COLO829 (cell line): ENCODE measurements around the gene KRT8.
"Not testable (repeated sequence)": the region's sequence is repeated elsewhere in the genome, so short reads cannot be mapped to it uniquely, and the experiment has no call there.

ENCODE experiments used
- DNase-seq: peaks from one replicate; pipeline ENCODE4 v3.0.0; 2012; ENCODE audit warnings: low spot score

KRT8 gene

DNA sequence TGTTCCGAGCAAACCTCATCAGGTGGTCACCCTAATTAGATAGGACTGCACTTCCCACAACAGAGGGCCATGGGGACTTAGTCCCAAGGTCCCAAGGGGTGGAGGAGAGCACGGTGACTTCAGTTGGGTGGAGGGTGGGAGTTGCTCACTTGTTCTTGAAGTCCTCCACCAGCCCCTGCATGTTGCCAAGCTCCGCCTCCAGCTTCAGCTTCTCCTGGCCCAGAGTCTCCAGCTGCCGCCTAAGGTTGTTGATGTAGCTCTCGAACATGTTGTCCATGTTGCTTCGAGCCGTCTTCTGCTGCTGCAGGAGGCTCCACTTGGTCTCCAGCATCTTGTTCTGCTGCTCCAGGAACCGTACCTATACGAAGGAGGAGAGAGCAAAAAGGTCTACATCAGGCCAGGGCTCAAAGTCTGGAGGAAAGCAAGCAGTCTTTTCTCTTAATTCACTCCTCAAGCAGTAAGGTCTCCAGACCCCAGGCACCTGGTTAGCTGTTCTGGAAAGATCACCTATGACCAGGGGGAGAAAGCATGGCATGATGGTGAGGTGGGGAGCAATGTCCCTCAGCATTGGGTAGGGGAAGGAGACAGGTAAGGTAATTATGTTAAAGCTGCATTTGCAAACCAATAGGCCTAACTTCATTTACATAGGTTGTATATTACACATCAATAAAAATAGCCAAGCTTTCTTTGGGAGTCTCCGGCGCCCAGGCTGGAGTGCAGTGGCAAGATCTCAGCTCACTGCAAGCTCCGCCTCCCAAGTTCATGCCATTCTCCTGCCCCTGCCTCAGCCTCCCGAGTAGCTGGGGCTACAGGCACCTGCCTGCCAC is 2.9 kb downstream of the KRT8 start:
- DNase-seq = no peak

DNA sequence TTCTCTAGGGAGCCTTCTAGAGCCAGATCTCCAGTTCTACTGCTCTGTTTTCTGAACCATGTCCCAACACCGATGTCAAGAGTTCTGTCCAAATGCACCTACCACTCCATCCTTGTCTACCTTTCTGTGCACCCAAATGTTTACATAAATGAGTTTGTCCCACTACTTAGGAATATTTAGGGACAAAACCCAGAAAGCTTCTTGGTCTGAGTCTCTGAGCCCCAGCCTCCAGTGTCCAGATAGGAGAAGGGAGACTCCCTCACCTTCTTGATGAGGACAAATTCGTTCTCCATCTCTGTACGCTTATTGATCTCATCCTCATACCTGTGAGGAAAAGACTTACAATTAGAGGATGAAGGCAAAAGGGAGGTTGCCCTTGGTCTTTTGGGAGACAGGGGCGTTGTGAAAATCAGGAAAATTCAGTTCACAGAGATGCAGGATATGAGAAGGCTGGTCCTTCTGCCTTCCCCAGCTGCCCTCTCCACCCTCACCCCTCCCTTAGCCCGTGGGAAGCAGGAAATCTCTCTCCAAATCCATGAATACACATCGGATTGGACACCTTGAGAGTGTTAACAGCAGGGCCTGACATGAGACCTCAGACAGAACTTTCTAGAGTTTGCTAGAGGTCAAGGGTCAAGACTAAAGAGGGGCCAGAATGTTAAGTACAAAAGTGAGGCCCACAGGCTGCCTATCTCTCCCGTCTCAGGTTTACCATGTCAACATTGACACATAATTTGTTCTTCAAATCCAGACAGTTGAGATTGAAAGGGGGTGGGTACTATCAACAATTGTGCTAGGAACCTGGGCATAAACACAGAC is 3.8 kb downstream of the KRT8 start:
- DNase-seq = no peak

DNA sequence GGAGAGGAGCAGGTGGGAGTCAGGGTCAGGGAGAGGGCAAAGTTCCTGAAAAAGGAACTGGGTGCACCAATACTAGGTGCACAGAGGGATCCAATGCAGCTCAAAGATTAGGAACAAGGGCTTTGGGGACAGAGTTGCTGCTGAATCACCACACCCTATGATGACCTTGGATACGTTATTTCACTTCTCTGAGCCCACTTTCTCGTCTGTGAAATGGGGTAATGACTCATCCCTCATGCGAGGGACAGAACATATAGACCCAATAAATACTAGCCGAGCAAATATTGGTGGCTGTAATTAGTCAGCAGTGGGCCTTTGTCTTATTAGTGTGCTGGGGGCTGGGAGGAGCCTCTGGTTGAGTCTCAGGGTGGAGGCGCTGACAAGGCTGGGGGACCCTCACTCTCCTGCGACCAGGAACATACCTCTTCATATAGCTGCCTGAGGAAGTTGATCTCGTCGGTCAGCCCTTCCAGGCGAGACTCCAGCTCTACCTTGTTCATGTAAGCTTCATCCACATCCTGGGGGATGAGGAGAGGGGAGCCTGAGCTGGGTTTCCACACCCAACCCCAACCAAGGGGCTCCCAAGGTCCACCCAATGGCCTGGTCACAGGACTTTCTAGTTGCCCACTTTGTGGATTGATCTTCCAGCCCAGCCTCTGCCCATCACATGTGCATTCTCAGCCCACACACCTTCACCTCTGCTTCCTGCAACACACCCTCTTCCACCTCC is 4.5 kb downstream of the KRT8 start:
- no peak for DNase-seq

DNA sequence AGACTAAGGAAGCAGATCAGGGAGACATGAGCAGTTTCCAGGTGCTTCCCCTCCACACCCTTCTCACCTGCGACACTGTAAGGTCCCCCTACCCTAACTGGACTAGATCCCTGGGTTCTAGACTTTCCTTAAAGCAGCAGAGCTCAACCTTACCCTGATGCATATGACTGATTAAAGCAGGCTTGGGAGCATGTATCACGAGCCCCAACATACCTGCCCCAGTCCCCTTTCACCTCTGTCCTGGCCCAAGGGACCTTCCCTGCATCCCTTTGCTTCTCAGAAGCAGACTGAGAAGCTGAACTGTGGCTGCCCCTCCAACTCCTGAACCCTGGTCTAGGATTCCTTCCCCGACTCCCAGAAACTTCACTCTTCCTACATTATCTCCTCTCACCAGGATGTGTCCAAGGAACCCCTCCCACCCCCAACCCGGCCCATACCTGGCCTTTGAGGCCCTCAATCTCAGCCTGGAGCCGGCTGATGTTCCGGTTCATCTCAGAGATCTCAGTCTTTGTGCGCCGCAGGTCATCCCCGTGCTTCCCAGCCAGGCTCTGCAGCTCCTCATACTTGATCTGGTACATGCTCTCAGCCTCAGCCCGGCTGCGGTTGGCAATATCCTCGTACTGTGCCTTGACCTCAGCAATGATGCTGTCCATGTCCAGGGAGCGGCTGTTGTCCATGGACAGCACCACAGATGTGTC is 5.4 kb downstream of the KRT8 start:
- no peak for DNase-seq

DNA sequence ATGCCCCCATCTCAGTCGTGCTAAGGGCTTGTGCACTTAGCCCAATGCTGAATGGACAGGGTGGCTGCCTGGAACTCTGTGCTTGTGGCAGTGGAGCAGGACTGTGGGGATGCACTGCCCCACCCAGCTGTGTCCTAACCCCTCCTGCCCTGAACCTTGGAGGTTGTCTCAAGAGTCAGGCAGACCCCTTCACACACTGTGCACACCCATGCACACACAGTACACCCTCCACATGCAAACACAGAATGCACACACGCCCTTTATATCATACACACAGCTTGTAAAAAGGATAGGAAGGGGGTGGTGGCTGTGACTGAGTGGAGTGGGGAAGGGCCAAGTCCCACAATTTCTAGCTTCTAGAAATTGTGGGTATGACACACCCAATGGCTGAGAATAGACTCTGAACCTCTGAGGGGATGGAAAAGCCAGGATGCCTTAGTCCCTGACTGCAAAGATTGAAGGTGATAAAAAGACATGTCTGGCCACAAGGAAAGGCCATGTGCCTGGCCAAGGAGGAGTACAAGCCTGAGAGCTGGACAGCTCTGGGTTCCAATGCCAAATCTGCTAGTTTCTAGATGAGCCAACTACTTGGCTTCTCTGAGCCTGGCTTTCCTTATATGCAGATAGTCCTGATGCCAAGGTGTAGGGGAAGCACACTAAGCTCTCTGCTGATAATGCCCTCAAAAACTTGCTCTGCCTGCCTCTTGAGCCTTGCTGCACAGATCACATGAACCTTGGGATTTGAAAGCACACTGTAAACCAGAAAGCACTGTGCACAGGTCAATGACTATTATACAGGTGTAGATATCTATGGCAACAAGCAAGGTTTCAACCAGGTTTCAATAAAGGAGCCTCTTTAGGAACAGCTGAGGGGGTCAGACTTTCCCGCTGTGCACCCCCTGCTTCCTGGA is 8.4 kb downstream of the KRT8 start:
- no peak for DNase-seq

DNA sequence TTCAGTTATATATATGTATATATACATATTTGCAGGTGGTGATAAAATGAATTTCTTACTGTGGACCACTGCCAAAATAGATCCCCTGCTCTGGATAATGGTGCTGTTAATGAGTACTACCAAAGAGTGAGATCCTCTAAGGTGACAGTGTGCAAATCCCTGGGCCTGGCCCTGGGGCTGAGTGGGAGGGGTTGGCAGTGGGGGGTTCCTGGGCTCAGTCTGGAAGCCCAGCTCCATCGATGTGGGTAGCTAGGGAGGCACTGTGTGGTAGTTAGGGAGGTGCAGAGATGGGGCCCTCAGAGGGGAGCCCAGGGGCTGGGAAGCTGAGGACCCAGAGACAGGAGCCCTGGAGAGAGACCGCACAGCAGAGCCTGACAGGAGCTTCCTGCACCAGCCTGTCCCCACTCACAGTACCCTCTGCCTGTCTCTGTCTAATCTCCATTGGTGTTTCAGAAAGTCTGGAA is 9.1 kb downstream of the KRT8 start:
- no peak for DNase-seq

DNA sequence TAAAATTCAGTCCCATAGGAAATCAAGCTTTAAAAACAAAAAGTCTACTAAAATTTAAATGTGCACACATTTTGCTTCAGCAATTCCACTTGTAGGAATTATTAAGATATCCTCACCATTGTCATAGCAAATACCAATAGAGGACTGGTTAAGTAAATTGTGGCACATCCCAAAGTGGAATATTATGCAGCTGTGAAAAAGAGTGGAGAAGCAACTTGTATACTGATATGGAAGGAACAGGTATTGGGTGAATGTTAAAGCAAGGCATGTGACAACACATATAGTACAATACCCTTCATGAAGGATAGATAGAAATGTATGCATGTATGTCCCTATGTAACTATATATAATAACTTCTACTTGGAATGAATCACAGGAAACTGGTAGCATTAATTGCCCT is 11.9 kb downstream of the KRT8 start:
- DNase-seq = no peak

DNA sequence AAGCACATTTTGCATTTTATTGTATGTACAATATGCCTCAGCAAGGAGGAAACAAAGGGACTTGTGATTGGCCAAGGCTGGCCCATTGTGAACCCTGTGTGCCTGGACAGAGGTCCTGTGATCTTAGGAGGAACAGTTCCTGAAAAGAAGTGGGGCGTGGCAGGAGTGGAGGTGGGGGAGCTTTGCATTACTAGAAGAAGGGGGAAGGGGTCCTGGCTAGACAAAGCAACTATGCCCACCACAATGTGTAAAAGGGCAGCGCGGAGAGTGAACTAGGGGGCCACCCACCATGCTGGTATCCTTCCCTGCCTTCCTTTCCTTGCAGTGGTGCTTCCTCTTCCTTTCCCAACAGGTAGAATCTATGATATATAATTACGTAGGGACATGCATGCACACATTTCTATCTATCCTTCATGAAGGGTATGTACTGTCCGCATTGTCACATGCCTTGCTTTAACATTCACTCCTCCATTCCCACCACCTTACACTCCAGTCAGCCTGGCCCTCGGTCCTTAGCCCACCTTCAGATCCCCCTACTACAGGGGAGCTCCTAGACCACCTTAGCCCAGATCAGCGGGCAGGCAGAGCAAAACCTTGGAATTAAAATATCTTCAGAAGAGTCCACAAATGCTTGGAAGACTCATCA is 12.5 kb downstream of the KRT8 start:
- DNase-seq = no peak

DNA sequence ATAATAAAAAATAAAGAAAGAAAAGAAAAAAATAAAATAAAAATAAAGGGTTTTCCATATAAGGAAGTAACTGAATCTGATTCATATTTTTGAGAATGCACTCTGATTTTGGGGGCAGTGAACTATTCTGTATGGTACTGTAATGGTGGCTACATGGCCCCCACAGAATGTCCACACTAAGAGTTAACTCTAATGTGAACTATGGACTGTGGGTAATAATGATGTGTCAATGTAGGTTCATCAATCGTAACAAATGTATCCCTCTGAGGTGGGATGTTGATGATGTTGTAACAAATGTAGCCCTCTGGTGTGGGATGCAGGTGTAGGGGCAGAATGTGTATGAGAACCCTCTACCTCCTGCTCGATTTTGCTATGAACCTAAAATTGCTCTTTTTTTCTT is 13.8 kb downstream of the KRT8 start:
- no peak for DNase-seq

DNA sequence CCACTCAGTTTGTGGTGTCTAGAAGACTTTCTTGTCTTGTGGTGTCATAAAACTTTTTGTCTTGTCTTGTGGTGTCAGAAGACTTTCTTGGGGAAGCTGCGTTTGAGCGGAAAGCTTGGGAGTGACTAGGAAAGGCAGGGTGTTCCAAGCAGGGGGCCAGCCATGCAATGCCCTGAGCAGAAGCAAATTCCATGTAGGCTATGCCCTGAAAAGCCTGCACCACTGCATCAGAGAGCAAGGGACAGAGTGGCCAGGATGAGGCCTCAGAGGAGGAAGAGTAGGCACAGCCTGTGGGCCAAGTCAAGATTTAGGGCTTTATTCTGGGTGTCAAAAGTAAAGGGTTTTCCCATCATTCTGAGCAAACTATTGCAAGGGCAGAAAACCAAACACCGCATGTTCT is 14.5 kb downstream of the KRT8 start:
- no peak for DNase-seq

DNA sequence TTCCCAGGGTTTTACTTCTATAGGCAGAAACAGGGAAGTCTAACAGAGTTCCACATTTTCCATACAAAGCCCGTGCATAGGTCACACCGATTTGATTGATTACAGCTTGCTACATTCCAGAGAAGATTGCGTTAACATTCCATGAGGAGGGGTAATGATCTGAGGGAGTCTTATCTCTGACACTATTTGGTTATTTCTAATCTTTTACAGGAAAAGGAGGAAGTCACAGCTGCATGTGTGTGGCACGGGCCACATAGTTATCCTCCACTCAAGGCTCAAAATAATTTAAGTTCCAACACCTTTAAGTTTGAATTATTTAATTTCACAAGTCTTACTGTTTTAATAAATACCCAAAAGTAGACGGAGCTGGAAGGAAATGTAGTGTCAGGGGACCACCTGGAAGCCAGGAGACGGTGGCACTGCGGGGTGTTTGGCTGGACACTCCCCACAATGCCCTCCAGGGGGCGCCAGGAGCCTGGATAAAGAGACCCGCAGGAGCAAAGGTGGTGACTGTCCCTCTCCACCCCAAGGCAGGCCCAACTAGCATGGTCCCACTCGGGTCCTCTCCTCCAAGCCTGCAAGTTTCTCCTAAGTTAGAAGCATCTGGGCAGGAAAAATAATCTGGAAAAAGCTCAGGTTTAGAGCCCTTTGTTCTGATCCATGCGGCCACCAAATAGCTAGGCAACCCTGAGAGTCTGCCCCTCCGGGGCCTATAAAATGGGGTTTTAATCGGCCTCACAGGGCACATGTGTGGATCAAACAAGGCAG is 20.2 kb downstream of the KRT8 start:
- peak; percentile 74 for DNase-seq

DNA sequence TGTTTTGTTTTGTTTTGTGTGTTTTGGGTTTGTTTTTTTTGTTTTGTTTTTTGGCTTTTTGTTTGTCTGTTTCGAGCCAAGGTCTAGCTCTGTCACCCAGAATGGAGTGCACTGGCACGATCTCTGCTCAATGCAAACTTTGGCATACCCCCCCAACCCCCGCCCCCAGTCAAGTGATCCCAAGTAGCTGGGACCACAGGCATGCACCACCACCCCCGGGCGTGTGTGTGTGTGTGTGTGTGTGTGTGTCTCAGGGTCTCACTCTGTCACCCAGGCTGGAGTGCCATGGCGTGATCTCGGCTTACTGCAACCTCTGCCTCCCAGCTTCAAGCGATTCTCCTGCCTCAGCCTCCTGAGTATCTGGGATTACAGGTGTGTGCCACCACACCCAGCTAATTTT is 24.4 kb downstream of the KRT8 start:
- DNase-seq = not testable (repeated sequence)

DNA sequence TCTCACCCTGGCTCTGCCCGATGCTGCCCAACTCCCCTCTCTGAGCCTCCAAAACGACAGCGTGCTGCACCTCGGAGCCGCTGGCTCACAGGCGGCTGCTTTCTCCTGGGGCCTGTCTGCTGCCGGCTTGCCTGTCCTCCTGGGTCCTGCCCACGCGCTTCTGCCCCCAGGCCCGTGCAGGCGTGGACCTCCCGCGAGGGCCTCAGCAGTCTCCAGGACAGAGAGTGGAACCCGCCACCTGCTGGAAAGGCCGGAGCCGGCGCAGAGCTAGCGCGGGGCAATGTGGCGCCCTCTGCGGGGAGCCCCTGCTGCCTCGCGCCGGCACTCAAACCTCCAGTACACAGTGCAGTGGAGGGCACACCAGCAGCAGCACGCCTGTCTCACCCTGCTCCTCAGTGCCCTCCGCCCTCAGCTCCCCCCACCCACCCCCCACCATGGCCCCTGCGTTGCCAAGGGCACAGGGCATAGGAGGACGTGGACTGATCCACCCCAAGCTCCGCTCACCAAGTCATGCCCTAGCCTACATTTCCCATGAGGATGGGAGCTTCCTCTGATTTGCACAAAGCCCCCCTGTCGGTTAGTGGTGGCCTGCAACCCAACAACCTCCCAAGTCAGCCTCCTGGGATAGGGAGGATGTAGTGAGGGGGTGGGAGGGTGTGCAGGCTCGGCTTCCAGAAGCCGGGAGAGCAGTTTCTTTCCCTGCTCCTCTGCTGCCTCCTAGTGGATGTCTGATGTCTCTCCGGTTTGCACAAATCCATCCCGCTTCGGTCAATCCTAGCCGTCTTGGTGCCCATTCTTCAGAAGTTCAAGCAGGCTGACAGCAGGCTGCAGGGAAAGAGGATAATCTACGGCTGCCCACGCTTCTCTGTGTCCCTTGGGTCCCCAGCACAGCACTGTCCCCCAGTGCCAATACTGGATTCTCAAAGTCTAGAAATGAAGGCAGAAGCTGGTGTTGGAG is 25.2 kb downstream of the KRT8 start:
- peak; percentile 89 for DNase-seq

DNA sequence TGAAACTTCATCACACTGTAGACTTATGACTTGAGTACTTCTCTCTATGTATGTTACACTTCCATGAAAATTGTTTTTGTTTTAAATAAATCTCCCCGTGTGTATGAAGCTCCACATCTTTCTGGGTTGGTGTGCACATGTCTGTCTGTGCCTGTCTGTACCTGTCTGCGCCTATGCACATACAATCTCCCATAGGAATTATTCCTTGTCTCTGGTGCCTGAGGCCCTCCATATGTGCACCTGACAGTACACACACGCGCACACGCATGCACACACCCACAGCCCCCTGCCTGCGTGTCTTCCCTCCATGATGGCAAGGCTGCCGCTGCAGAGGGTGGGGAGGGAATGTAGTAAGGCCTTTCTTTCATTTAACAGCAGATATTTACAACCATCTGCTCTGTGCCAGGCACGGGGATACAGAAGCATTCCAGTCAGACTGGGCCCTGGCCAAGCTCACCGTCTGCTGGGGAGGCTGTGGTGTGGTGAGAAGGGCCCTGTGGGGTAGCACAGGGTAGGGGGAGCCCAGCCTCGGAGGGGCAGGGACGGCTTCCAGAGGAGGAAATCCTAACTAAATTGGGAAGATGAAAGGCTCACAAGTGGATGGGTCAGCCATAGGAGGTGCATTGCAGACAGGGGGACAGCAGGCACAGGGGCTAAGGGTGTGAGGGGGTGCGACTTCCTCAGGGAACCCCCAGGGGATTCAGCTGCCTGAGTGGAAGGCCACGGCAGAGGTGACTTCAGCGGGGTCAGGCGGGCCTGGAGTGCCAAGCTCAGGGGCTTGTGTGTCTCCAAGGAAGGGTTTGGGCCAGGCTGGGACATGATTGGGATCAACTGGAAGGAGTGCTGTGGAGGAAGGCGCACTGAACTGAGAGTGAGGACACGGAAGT is 26.1 kb downstream of the KRT8 start:
- DNase-seq = no peak

DNA sequence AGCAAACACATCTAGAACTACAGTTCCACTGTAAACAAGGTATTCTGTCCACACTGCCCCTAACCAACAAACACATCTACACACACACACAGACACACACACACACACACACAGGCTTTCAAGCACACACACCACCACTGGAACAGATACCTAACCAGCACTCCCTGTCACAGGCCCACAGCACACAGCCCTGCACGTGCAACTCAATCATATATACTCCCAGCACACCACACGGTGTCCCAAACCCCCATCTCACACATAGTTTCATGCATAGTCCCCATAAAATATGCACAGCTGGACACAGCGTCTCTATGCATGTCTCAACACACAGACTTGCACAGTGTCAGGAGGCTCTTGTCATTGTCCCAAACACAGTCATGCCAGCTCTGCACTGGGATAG is 27.6 kb downstream of the KRT8 start:
- DNase-seq = no peak

DNA sequence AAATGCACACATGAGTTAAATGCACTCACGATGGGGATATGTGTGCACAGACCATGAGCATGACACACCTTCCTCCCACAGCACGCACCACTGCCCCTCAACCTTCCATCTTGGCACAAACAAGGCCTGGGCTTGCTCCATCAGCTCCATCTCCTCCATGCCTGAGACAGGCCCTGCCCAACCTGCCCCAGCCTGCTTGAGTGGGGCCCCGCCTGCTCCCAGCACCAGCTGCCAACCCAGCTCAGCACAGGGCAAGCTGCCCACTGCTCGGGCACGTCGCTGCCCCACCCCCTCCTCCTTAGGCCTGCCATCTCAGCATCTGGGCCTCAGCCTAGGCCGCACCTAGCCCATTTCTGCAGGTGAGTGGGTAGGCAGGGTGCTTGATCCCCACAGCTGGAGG is 28.5 kb downstream of the KRT8 start:
- no peak for DNase-seq
